HEK293 (cell line): ENCODE measurements around the gene UACA.

Experiments used
- GFI1B ChIP-seq: fragments of 450-650 bp; formaldehyde crosslinking; IDR thresholded peaks from 2 replicates; pipeline ENCODE4 v1.5.1; 2016; ENCODE audit warnings: missing biosample characterization, missing genetic modification characterization
- GLIS2 ChIP-seq: fragments of 450-650 bp; formaldehyde crosslinking; IDR thresholded peaks from 2 replicates; pipeline ENCODE4 v1.5.1; 2016; ENCODE audit warnings: missing biosample characterization, missing genetic modification characterization
- HIC1 ChIP-seq: fragments of 450-650 bp; formaldehyde crosslinking; IDR thresholded peaks from 2 replicates; pipeline ENCODE4 v1.5.1; 2016; ENCODE audit warnings: missing biosample characterization, missing genetic modification characterization
- INSM2 ChIP-seq: fragments of 450-650 bp; formaldehyde crosslinking; IDR thresholded peaks from 2 replicates; pipeline ENCODE4 v1.5.1; 2016; ENCODE audit warnings: missing biosample characterization, missing genetic modification characterization
- MEIS1 ChIP-seq: sonication (generic); formaldehyde crosslinking; IDR thresholded peaks from 2 replicates; pipeline ENCODE4 v1.8.1; 2022; ENCODE audit warnings: missing genetic modification reagents, mild to moderate bottlenecking, borderline replicate concordance
- PRDM1 ChIP-seq: fragments of 450-650 bp; formaldehyde crosslinking; IDR thresholded peaks from 2 replicates; pipeline ENCODE4; 2016; ENCODE audit warnings: missing biosample characterization, missing genetic modification characterization
- SALL2 ChIP-seq: fragments of 450-650 bp; formaldehyde crosslinking; IDR thresholded peaks from 2 replicates; pipeline ENCODE4 v1.5.0; 2017; ENCODE audit warnings: missing biosample characterization, mild to moderate bottlenecking, missing genetic modification characterization, borderline replicate concordance
- SCRT1 ChIP-seq: fragments of 450-650 bp; formaldehyde crosslinking; IDR thresholded peaks from 2 replicates; pipeline ENCODE4 v1.5.1; 2016; ENCODE audit warnings: missing biosample characterization, missing genetic modification characterization, borderline replicate concordance
- WT1 ChIP-seq: fragments of 450-650 bp; formaldehyde crosslinking; IDR thresholded peaks from 2 replicates; pipeline ENCODE4 v1.5.1; 2016; ENCODE audit warnings: missing biosample characterization, missing genetic modification characterization
- ZBTB49 ChIP-seq: fragments of 450-650 bp; formaldehyde crosslinking; IDR thresholded peaks from 2 replicates; pipeline ENCODE4 v1.5.1; 2016; ENCODE audit warnings: missing biosample characterization, missing genetic modification characterization, low read depth
- ZBTB7A ChIP-seq: fragments of 450-650 bp; formaldehyde crosslinking; IDR thresholded peaks from 2 replicates; pipeline ENCODE4 v1.5.1; 2016; ENCODE audit warnings: low read depth, missing biosample characterization, missing genetic modification characterization
- ZFP41 ChIP-seq: fragments of 450-650 bp; formaldehyde crosslinking; IDR thresholded peaks from 2 replicates; pipeline ENCODE4 v1.5.1; 2016; ENCODE audit warnings: missing biosample characterization, missing genetic modification characterization, borderline replicate concordance
- ZFP69B ChIP-seq: fragments of 450-650 bp; formaldehyde crosslinking; IDR thresholded peaks from 2 replicates; pipeline ENCODE4 v1.5.1; 2016; ENCODE audit warnings: missing biosample characterization, missing genetic modification characterization
- ZNF157 ChIP-seq: fragments of 450-650 bp; formaldehyde crosslinking; IDR thresholded peaks from 2 replicates; pipeline ENCODE4 v1.5.1; 2016; ENCODE audit warnings: missing biosample characterization, missing genetic modification characterization
- ZNF174 ChIP-seq: fragments of 450-650 bp; formaldehyde crosslinking; IDR thresholded peaks from 2 replicates; pipeline ENCODE4 v1.5.0; 2017; ENCODE audit warnings: missing biosample characterization, mild to moderate bottlenecking, missing genetic modification characterization
- ZNF274 ChIP-seq, 2 experiments: fragments of 200-500 bp in 1 of 2; fragments of 450-650 bp in 1 of 2; sonication (Bioruptor generic) in 1 of 2; formaldehyde crosslinking in 1 of 2; IDR thresholded peaks; 2 replicates each; pipeline versions ENCODE4 v1.5.1 to v1.6.1; 2014 to 2016; ENCODE audit warnings: borderline replicate concordance in 1 of 2, inconsistent platforms in 1 of 2, low read length in 1 of 2, missing biosample characterization in 1 of 2, missing genetic modification characterization in 1 of 2
- ZNF292 ChIP-seq: fragments of 450-650 bp; formaldehyde crosslinking; IDR thresholded peaks from 2 replicates; pipeline ENCODE4 v1.5.1; 2016; ENCODE audit warnings: low read depth, missing biosample characterization, missing genetic modification characterization, borderline replicate concordance
- ZNF324 ChIP-seq: fragments of 450-650 bp; formaldehyde crosslinking; IDR thresholded peaks from 2 replicates; pipeline ENCODE4 v1.5.1; 2016; ENCODE audit warnings: missing biosample characterization, missing genetic modification characterization
- ZNF433 ChIP-seq: fragments of 450-650 bp; formaldehyde crosslinking; IDR thresholded peaks from 2 replicates; pipeline ENCODE4 v1.5.1; 2016; ENCODE audit warnings: missing biosample characterization, missing genetic modification characterization, low read depth
- ZNF510 ChIP-seq: fragments of 450-650 bp; formaldehyde crosslinking; IDR thresholded peaks from 2 replicates; pipeline ENCODE4 v1.5.1; 2018; ENCODE audit warnings: mild to moderate bottlenecking, missing genetic modification characterization, missing biosample characterization; ENCODE audit not compliant: insufficient replicate concordance
- ZNF544 ChIP-seq: fragments of 450-650 bp; formaldehyde crosslinking; IDR thresholded peaks from 2 replicates; pipeline ENCODE4 v1.5.0; 2017; ENCODE audit warnings: missing biosample characterization, missing genetic modification characterization
- ZNF555 ChIP-seq: fragments of 450-650 bp; formaldehyde crosslinking; conservative IDR thresholded peaks from 2 replicates; pipeline ENCODE4 v1.5.1; 2017; ENCODE audit warnings: missing biosample characterization, mild to moderate bottlenecking, missing genetic modification characterization, inconsistent platforms
- ZNF580 ChIP-seq: fragments of 450-650 bp; formaldehyde crosslinking; IDR thresholded peaks from 2 replicates; pipeline ENCODE4 v1.5.1; 2016; ENCODE audit warnings: missing biosample characterization, missing genetic modification characterization
- ZNF610 ChIP-seq: fragments of 450-650 bp; formaldehyde crosslinking; IDR thresholded peaks from 2 replicates; pipeline ENCODE4 v1.5.1; 2016; ENCODE audit warnings: missing biosample characterization, missing genetic modification characterization, borderline replicate concordance
- ZNF621 ChIP-seq: fragments of 450-650 bp; formaldehyde crosslinking; IDR thresholded peaks from 2 replicates; pipeline ENCODE4 v1.5.1; 2017; ENCODE audit warnings: missing biosample characterization, missing genetic modification characterization
- ZNF629 ChIP-seq: fragments of 450-650 bp; formaldehyde crosslinking; IDR thresholded peaks from 2 replicates; pipeline ENCODE4 v1.5.1; 2017; ENCODE audit warnings: missing biosample characterization, missing genetic modification characterization
- ZNF658 ChIP-seq: fragments of 450-650 bp; formaldehyde crosslinking; IDR thresholded peaks from 2 replicates; pipeline ENCODE4; 2016; ENCODE audit warnings: missing biosample characterization, missing genetic modification characterization
- ZNF664 ChIP-seq: fragments of 450-650 bp; formaldehyde crosslinking; IDR thresholded peaks from 2 replicates; pipeline ENCODE4 v1.5.1; 2016; ENCODE audit warnings: missing biosample characterization, missing genetic modification characterization
- ZNF670 ChIP-seq: fragments of 450-650 bp; formaldehyde crosslinking; IDR thresholded peaks from 2 replicates; pipeline ENCODE4 v1.5.1; 2016; ENCODE audit warnings: missing biosample characterization, missing genetic modification characterization, low read depth
- ZNF692 ChIP-seq: fragments of 450-650 bp; formaldehyde crosslinking; IDR thresholded peaks from 2 replicates; pipeline ENCODE4 v1.5.1; 2016; ENCODE audit warnings: missing biosample characterization, missing genetic modification characterization
- ZSCAN18 ChIP-seq: fragments of 450-650 bp; formaldehyde crosslinking; IDR thresholded peaks from 2 replicates; pipeline ENCODE4 v1.5.1; 2016; ENCODE audit warnings: missing biosample characterization, missing genetic modification characterization

UACA gene

GRCh38 chr15:70741677-70742293, 21.6 kb downstream of the UACA start (continued):
- no peak for TF ChIP-seq ZBTB49 (tag by site-specific recombination)
- no peak for TF ChIP-seq ZNF174 (tag by site-specific recombination)
- TF ChIP-seq ZNF692 (tag by site-specific recombination) = no peak
- peak; percentile 99 for TF ChIP-seq ZNF664 (tag by site-specific recombination)
- TF ChIP-seq ZSCAN18 (tag by site-specific recombination) = no peak
- no peak for TF ChIP-seq ZNF610
- TF ChIP-seq ZNF629 (tag by site-specific recombination) = peak; percentile 79
- TF ChIP-seq ZNF555 (tag by site-specific recombination) = no peak
- no peak for TF ChIP-seq ZBTB7A (tag by site-specific recombination)
- no peak for TF ChIP-seq ZNF621 (tag by site-specific recombination)
- no peak for TF ChIP-seq ZNF544
- peak; percentile 81 for TF ChIP-seq INSM2
- no peak for TF ChIP-seq ZFP41 (tag by site-specific recombination)
- no peak for TF ChIP-seq ZNF510 (tag by site-specific recombination)
- TF ChIP-seq ZNF658 (tag by site-specific recombination) = no peak
- TF ChIP-seq HIC1 (tag by site-specific recombination) = peak; percentile 42; the same call in 1 of the 2 replicates
- no peak for TF ChIP-seq MEIS1
- peak; percentile 49; the same call in 1 of the 2 replicates for TF ChIP-seq WT1 (tag by site-specific recombination)
- no peak for TF ChIP-seq SALL2 (tag by site-specific recombination)
- TF ChIP-seq ZNF433 (tag by site-specific recombination) = no peak
- no peak for TF ChIP-seq GFI1B (tag by site-specific recombination)
- peak; percentile 76 for TF ChIP-seq PRDM1 (tag by site-specific recombination)
- no peak for TF ChIP-seq ZNF157
- no peak for TF ChIP-seq ZNF670 (tag by site-specific recombination)
- 0 out of 2 replicates have a peak, but pooled peaks have one; percentile 16 for TF ChIP-seq SCRT1
- 0 out of 2 replicates have a peak, but pooled peaks have one; percentile 19 for TF ChIP-seq ZNF324
- TF ChIP-seq ZFP69B (tag by site-specific recombination) = no peak
- TF ChIP-seq ZNF274 (IDR thresholded peaks at IDR 0.05; ENCODE audit: low read length) = no peak
- no peak for TF ChIP-seq ZNF274 (tag by site-specific recombination; IDR thresholded peaks at IDR 0.05; ENCODE audit: borderline replicate concordance)
- no peak for TF ChIP-seq GLIS2 (tag by site-specific recombination)
- no peak for TF ChIP-seq ZNF292 (tag by site-specific recombination)
- no peak; the same call in 1 of the 2 replicates for TF ChIP-seq ZNF580 (tag by site-specific recombination)
